HepG2 (cell line): Measurements from ENCODE around the gene MAP2K7. TPM values are rescaled to one million over a fixed set of nuclear protein-coding genes. Genes with fewer than 3 reads are reported as not detected.

Experiments
- ARNT2 ChIP-seq: sonication (generic); formaldehyde crosslinking; IDR thresholded peaks from 2 replicates; pipeline ENCODE4 v1.8.0; 2022; ENCODE audit warnings: mild to moderate bottlenecking, low read depth, missing genetic modification reagents, moderate library complexity
- BCL3 ChIP-seq: sonication (generic); formaldehyde crosslinking; IDR thresholded peaks from 2 replicates; pipeline ENCODE4 v1.5.1; 2020; ENCODE audit warnings: mild to moderate bottlenecking, missing genetic modification reagents, moderate library complexity
- BRCA1 ChIP-seq: sonication (generic); formaldehyde crosslinking; IDR thresholded peaks from 2 replicates; pipeline ENCODE4 v1.4.0; 2020; ENCODE audit warnings: missing genetic modification reagents
- FIP1L1 ChIP-seq: fragments of 200-400 bp; formaldehyde crosslinking; IDR thresholded peaks from 2 replicates; pipeline ENCODE4 v1.6.1; 2018; ENCODE audit warnings: low read depth, mild to moderate bottlenecking, low read length, moderate library complexity, borderline replicate concordance; ENCODE audit not compliant: insufficient read depth
- JDP2 ChIP-seq: sonication (generic); formaldehyde crosslinking; IDR thresholded peaks from 2 replicates; pipeline ENCODE4 v1.8.1; 2022; ENCODE audit warnings: missing genetic modification reagents, borderline replicate concordance
- KDM1A ChIP-seq: IDR thresholded peaks from 2 replicates; pipeline ENCODE4 v1.6.1; 2016; ENCODE audit warnings: missing compliant biosample characterization
- NAIF1 ChIP-seq: sonication (generic); formaldehyde crosslinking; IDR thresholded peaks from 2 replicates; pipeline ENCODE4 v1.5.0; 2020; ENCODE audit warnings: mild to moderate bottlenecking, missing genetic modification reagents, borderline replicate concordance
- NFE2 ChIP-seq: sonication (generic); formaldehyde crosslinking; IDR thresholded peaks from 2 replicates; pipeline ENCODE4 v1.4.0; 2020; ENCODE audit warnings: missing genetic modification reagents
- NFE2L2 ChIP-seq: fragments of 150-350 bp; IDR thresholded peaks from 2 replicates; pipeline ENCODE4 v1.6.1; 2014; ENCODE audit warnings: low read length
- NFKB2 ChIP-seq: sonication (generic); formaldehyde crosslinking; IDR thresholded peaks from 2 replicates; pipeline ENCODE4 v1.4.0; 2020; ENCODE audit warnings: missing genetic modification reagents, borderline replicate concordance
- NR2F2 ChIP-seq: IDR thresholded peaks from 2 replicates; pipeline ENCODE4 v1.6.1; 2012; ENCODE audit warnings: low read depth, inconsistent platforms, borderline replicate concordance
- RARG ChIP-seq: sonication (generic); formaldehyde crosslinking; IDR thresholded peaks from 2 replicates; pipeline ENCODE4 v1.4.0; 2020; ENCODE audit warnings: low read depth, mild to moderate bottlenecking, missing genetic modification reagents
- RCOR2 ChIP-seq: IDR thresholded peaks from 2 replicates; pipeline ENCODE4 v1.6.1; 2016; ENCODE audit warnings: missing biosample characterization, missing genetic modification reagents
- RFXAP ChIP-seq: sonication (generic); formaldehyde crosslinking; IDR thresholded peaks from 2 replicates; pipeline ENCODE4 v1.4.0; 2020; ENCODE audit warnings: missing genetic modification reagents, borderline replicate concordance
- RXRA ChIP-seq: sonication (generic); formaldehyde crosslinking; IDR thresholded peaks from 2 replicates; pipeline ENCODE4 v1.5.1; 2020; ENCODE audit warnings: missing genetic modification reagents
- ZBED4 ChIP-seq: sonication (generic); formaldehyde crosslinking; IDR thresholded peaks from 2 replicates; pipeline ENCODE4 v1.4.0; 2020; ENCODE audit warnings: missing genetic modification reagents, borderline replicate concordance
- ZBTB34 ChIP-seq: sonication (generic); formaldehyde crosslinking; IDR thresholded peaks from 2 replicates; pipeline ENCODE4 v1.8.0; 2022; ENCODE audit warnings: mild to moderate bottlenecking, missing genetic modification reagents
- ZNF34 ChIP-seq: sonication (generic); formaldehyde crosslinking; IDR thresholded peaks from 2 replicates; pipeline ENCODE4 v1.4.0; 2020; ENCODE audit warnings: mild to moderate bottlenecking, missing genetic modification reagents, borderline replicate concordance
- ZNF354B ChIP-seq: sonication (generic); formaldehyde crosslinking; IDR thresholded peaks from 2 replicates; pipeline ENCODE4 v1.8.0; 2022; ENCODE audit warnings: mild to moderate bottlenecking, missing genetic modification reagents
- ZNF564 ChIP-seq: sonication (generic); formaldehyde crosslinking; IDR thresholded peaks from 2 replicates; pipeline ENCODE4 v1.8.1; 2023; ENCODE audit warnings: mild to moderate bottlenecking, missing genetic modification reagents
- ZNF616 ChIP-seq: sonication (generic); formaldehyde crosslinking; IDR thresholded peaks from 2 replicates; pipeline ENCODE4 v1.5.0; 2020; ENCODE audit warnings: low read depth, mild to moderate bottlenecking, missing genetic modification reagents
- ZNF747 ChIP-seq: sonication (generic); formaldehyde crosslinking; IDR thresholded peaks from 2 replicates; pipeline ENCODE4 v1.8.1; 2023; ENCODE audit warnings: missing genetic modification reagents, mild to moderate bottlenecking, borderline replicate concordance
- polyA plus RNA-seq, 8 experiments: library from polyadenylated mRNA; depleted of rRNA in 3 of 8; stranded (reverse) in 7 of 8; unstranded in 1 of 8; fragments of >200 nt; fragmentation: Illumina TruSeq in 4 of 8; extraction: Trizol in 4 of 8; gene quantifications; 2 replicates each; pipeline versions ENCODE4 v1.2.1 to v1.2.3, GENCODE V29; 2011 to 2016; ENCODE audit warnings: low read depth in 4 of 8, missing spikeins in 1 of 8, mixed read lengths in 1 of 8; ENCODE audit not compliant: insufficient read depth in 1 of 8
- total RNA-seq, 5 experiments: library from RNA; depleted of rRNA; stranded (reverse); fragments of >200 nt; fragmentation: Illumina TruSeq; extraction: Trizol; gene quantifications; 2 replicates each; pipeline ENCODE4 v1.2.3, GENCODE V29; 2016; ENCODE audit warnings: low read depth in 1 of 5
- TF ChIP-seq, protein P1 (sequence below): IDR thresholded peaks from 2 replicates; pipeline ENCODE4 v1.6.1; 2016; ENCODE audit warnings: missing genetic modification reagents, missing compliant biosample characterization

Gene MAP2K7
- total and polyA plus RNA-seq, 2 of the 13 experiments (the other 11 are each of a cell fraction or from before 2014, with no cell fraction given) = 9.0 to 10.8 TPM

GRCh38 chr19:7943444-7944176 lies 39.9 kb downstream of the MAP2K7 start, which contains the start of gene TIMM44 (continued):
- TF ChIP-seq ZBED4 (CRISPR knock-in tag) (no peak), ZNF564 (CRISPR knock-in tag) (peak; percentile 52; the same call in 1 of the 2 replicates), RARG (CRISPR knock-in tag) (no peak), ZNF616 (CRISPR knock-in tag) (0 out of 2 replicates have a peak, but pooled peaks have one; percentile 37), RFXAP (peak; percentile 62; the same call in 1 of the 2 replicates), BCL3 (no peak; the same call in 1 of the 2 replicates), ZNF747 (CRISPR knock-in tag) (peak; percentile 65; the same call in 1 of the 2 replicates), RCOR2 (CRISPR knock-in tag) (no peak; the same call in 1 of the 2 replicates), FIP1L1 (no peak), KDM1A (no peak), NFKB2 (peak; percentile 75; the same call in 1 of the 2 replicates), NFE2L2 (no peak), ZNF34 (CRISPR knock-in tag) (peak; percentile 86; the same call in 1 of the 2 replicates), ZBTB34 (0 out of 2 replicates have a peak, but pooled peaks have one; percentile 31), ZNF354B (CRISPR knock-in tag) (0 out of 2 replicates have a peak, but pooled peaks have one; percentile 76), BRCA1 (peak; percentile 18; the same call in 1 of the 2 replicates), JDP2 (CRISPR knock-in tag) (no peak; the same call in 1 of the 2 replicates), NR2F2 (0 out of 2 replicates have a peak, but pooled peaks have one; percentile 41), RXRA (CRISPR knock-in tag) (peak; percentile 64), NFE2 (CRISPR knock-in tag) (peak; percentile 50; the same call in 1 of the 2 replicates), ARNT2 (CRISPR knock-in tag) (peak; percentile 89), NAIF1 (CRISPR knock-in tag) (peak; percentile 96)
- TF ChIP-seq, protein P1, sequence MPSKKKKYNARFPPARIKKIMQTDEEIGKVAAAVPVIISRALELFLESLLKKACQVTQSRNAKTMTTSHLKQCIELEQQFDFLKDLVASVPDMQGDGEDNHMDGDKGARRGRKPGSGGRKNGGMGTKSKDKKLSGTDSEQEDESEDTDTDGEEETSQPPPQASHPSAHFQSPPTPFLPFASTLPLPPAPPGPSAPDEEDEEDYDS (CRISPR knock-in tag) = peak; percentile 75
